ENCODE data around the gene PROX2.

The PROX2 gene

DNA sequence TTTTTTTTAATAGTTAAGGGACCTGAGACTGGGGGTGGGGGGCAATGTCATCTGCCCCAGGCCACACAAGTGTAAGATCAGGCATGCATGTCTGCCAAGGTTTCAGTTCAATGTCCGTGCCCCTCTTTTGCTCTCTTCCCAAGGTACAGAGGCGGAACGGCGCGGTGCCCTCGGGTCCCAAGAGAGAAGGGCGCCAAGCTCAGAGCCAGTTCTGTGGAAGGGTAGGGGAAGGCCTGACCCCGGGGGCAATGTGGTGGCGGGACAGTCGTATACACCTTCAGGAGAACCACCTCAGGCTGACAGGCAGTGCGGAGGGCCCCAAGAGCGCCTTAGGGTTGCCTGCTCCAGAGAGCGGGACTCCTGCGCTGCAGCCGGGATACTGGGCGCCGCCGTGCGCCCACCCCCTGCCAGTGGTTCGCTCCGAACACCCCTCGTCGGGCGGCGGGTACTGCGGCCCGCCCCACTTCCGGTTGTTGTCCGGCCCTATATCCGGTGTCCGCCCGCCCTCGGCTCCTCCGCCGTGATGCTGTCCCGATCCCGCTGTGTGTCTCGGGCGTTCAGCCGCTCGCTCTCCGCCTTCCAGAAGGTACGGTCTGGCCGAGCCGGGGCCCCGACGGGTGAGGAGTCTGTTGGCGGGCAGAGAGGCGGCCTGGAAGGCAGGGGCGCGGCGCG is 5.6 kb upstream of the PROX2 start, which contains the start of gene DLST:
Gene DLST (plus strand): TSS at position 486 of the 672 bp plus-strand sequence. CDS start 38 bp downstream, at position 524.
- DNase-seq (ENCODE audit: low read depth in 1 of 2, low spot score in 1 of 2), result peak; percentile 70 to 79

DNA sequence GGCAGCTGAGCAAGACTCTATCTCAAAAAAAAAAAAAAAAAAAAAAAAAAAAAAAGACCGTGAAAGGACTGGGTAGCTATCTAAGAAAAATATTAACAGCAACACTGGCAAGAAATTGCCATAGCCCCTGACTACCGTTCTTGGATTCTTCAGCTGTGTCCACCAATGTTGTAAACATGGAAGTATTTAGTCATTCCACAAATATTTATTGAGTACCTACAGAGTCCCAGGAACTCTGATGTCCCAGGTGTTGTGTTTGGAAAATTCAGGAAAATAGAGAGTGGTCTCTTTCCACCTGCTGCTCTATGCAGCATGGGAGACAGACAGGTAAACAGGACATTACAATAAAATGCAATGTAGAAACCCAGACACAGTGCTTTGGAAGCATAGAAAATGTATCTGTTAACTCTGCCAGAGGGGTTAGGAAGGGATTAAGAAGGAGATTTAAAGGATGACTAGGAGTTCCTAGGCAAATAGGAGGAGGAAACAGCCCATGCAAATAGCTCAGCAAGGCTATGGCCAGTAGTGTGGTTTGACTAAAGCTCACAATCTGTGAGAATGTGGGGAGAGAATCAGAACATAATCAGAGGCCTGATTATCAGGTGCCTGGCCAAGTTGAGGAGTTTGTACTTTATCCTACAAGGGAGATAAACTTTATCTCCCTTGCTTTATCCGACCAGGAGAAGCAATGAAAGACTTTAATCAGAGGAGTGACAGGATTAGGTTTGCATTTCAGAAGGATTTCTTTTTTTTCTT is 3.7 kb upstream of the PROX2 start:
- no peak for DNase-seq (ENCODE audit: low read depth in 1 of 2, low spot score in 1 of 2)

DNA sequence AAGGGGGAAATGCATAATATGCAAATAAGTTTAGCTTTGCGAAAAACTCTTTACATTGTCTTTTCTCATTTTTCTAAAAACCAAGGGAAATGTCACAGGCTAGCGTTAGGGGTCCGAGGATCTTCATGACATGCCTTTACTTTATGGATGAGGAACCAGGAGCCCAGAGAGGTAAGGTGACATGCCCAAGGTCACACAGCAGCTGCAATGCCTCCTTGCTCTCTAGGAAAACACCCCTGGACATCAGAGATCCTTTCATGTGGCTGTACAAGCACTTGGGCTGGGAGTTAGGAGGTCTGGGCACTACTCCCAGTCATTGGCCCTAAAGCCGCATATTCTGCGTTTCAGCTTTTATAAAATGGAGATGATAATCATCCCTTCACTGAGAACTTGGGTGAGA is 741 bp downstream of the PROX2 start:
- DNase-seq (ENCODE audit: low read depth in 1 of 2, low spot score in 1 of 2), result no peak

DNA sequence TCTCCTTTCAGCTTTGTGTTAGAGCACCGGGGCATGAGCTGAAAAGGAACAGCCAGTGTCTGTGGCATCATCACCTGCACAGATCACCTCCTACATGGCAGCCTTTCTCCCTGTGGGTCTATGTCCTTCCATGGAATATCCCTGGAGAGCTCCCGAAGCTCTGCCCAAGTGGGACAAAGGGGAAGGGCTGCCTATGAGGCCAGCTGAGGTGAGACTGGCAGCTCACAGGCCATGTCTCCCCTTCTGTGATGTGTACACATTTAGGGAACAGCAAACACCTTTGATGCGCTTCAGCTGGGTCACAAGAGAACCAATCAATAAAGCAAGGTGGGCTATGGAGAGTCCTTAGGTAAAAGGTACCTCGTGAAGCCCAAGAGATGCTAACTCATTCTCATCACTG is 4.1 kb downstream of the PROX2 start:
- no peak for DNase-seq (ENCODE audit: low read depth in 1 of 2, low spot score in 1 of 2)

DNA sequence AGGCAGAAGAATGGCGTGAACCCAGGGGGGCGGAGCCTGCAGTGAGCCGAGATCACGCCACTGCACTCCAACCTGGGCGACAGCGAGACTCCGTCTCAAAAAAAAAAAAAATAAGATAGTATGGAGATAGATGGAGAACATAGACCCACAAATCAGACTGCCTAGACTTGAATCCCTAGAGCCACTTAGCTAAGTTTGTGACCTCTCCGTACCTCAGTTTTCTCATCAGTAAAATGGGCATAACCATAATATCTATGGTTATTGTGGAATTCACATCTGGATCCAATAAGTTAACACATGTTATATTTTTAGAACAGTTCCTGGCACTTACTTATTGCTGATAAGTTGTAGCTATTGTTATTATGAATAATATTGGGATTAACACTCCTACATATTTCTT is 7.2 kb downstream of the PROX2 start:
- no peak for DNase-seq (ENCODE audit: low read depth in 1 of 2, low spot score in 1 of 2)

- peak in 1 of 2 donors; percentile 14 for DNase-seq (ENCODE audit: low read depth in 1 of 2, low spot score in 1 of 2)
Measured at GRCh38 chr14:74867673-74868072, 8.3 kb downstream of the PROX2 start.

GRCh38 chr14:74866708-74867389 is 9.1 kb downstream of the PROX2 start:
- no peak for DNase-seq (ENCODE audit: low read depth in 1 of 2, low spot score in 1 of 2)

- no peak for DNase-seq (ENCODE audit: low read depth in 1 of 2, low spot score in 1 of 2)
Measured at GRCh38 chr14:74865156-74865555, 10.8 kb downstream of the PROX2 start.

GRCh38 chr14:74864198-74864597 is 11.7 kb downstream of the PROX2 start:
- DNase-seq (ENCODE audit: low read depth in 1 of 2, low spot score in 1 of 2), result no peak

GRCh38 chr14:74863274-74863673 is 12.7 kb downstream of the PROX2 start:
- DNase-seq (ENCODE audit: low read depth in 1 of 2, low spot score in 1 of 2), result no peak

GRCh38 chr14:74861734-74862090 is 14.2 kb downstream of the PROX2 start:
- DNase-seq (ENCODE audit: low read depth in 1 of 2, low spot score in 1 of 2), result no peak

DNA sequence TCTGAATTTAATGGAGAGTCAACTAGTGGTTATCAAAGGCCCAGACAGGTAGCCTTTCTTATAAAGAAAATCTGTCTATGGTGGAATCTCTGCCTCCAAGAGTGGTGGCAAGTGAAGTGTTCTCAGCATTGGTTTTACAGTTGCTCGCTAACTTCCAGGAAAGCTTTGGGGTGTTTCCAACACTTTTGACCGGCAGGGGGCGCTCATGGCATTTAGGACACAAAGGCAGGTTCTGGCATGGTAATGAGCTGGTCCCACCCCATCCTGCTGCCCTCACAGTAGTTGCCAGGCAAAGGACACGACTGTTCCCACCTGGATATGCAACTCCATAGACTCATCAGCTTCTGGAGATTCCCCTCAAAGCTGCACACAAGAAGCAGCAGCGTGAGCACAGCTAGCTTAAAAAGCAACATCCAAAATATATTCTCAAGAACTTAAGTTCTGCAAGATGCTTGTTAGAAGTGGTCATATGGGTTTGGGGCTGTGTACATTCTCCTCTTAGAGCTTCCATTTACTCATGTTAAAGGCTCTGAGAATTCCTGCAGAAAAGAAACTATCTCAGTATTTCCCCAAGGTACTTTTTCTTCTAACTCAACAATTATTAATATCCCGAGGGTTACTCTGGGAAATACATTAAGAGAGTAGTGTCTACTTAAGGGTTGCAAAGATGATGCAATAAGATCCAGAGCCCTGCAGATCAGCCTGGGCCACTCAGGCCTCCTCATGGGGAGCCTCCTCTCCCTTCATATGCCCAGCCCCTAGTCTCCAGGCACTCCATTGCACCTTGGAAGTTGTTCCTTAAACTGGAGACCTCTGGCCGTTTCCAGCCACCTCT is 14.8 kb downstream of the PROX2 start:
- peak; percentile 84 to 95 for DNase-seq (ENCODE audit: low read depth in 1 of 2, low spot score in 1 of 2)

GRCh38 chr14:74859757-74860552 is 16.0 kb downstream of the PROX2 start:
- no peak for DNase-seq (ENCODE audit: low read depth in 1 of 2, low spot score in 1 of 2)

- no peak for DNase-seq (ENCODE audit: low read depth in 1 of 2, low spot score in 1 of 2)
Measured at GRCh38 chr14:74858022-74858421, 17.9 kb downstream of the PROX2 start.

GRCh38 chr14:74856366-74856765 is 19.6 kb downstream of the PROX2 start:
- DNase-seq (ENCODE audit: low read depth in 1 of 2, low spot score in 1 of 2), result no peak

- no peak for DNase-seq (ENCODE audit: low read depth in 1 of 2, low spot score in 1 of 2)
Measured at GRCh38 chr14:74855945-74856344, 20.0 kb downstream of the PROX2 start.

- DNase-seq (ENCODE audit: low read depth in 1 of 2, low spot score in 1 of 2), result no peak
Measured at GRCh38 chr14:74855021-74855420, 20.9 kb downstream of the PROX2 start.

GRCh38 chr14:74853581-74853980 is 22.4 kb downstream of the PROX2 start:
- DNase-seq (ENCODE audit: low read depth in 1 of 2, low spot score in 1 of 2), result no peak

- no peak for DNase-seq (ENCODE audit: low read depth in 1 of 2, low spot score in 1 of 2)
Measured at GRCh38 chr14:74852922-74853530, 22.9 kb downstream of the PROX2 start.

DNA sequence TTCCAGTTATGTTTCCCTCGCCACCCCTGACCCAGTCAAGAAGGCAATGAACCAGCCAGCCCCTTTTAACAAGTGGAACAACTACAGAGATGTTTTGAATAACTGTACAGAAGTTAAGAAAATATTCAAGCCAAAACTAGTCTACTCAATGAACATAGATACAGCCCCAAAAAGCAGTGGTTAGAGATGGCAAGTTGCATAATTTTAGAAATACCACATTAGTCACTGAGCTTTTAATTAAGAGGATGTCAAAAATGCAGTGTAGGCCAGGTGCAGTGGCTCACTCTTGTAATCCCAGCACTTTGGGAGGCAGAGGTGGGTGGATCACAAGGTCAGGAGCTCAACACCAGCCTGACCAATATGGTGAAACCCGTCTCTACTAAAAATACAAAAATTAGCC is 27.2 kb downstream of the PROX2 start:
- DNase-seq (ENCODE audit: low read depth in 1 of 2, low spot score in 1 of 2), result no peak
